DOHH2 (cell line): Measurements from ENCODE around the gene OR8U1.

Experiments used
- H3F3A ChIP-seq: fragments of 200-600 bp; sonication (generic), shearing (Covaris generic); 2 replicates; pipeline ENCODE4 v1.6.0; 2016; ENCODE audit warnings: antibody characterized with exemption, mild to moderate bottlenecking; ENCODE audit not compliant: control insufficient read depth, insufficient read depth
- H3K27ac ChIP-seq: fragments of 200-600 bp; sonication (generic); 2 replicates; pipeline ENCODE4 v1.5.1; 2014; ENCODE audit warnings: low read depth, mild to moderate bottlenecking, low read length, moderate library complexity
- H3K27me3 ChIP-seq: fragments of 200-600 bp; sonication (generic); 2 replicates; pipeline ENCODE4 v1.6.1; 2014; ENCODE audit warnings: mild to moderate bottlenecking, low read length, mixed read lengths; ENCODE audit not compliant: control insufficient read depth
- H3K36me3 ChIP-seq: fragments of 200-600 bp; sonication (generic); 2 replicates; pipeline ENCODE4 v1.6.1; 2014; ENCODE audit warnings: mild to moderate bottlenecking, low read length, moderate library complexity, mixed read lengths; ENCODE audit not compliant: control insufficient read depth
- H3K4me1 ChIP-seq: fragments of 200-600 bp; sonication (generic); 2 replicates; pipeline ENCODE4 v1.6.1; 2014; ENCODE audit warnings: mild to moderate bottlenecking, low read length, mixed read lengths; ENCODE audit not compliant: control insufficient read depth
- H3K4me2 ChIP-seq: fragments of 200-600 bp; sonication (generic); 2 replicates; pipeline ENCODE4 v1.6.0; 2014; ENCODE audit warnings: mild to moderate bottlenecking, low read length, moderate library complexity
- H3K4me3 ChIP-seq: fragments of 200-600 bp; sonication (generic); 2 replicates; pipeline ENCODE4 v1.5.1; 2014; ENCODE audit warnings: mild to moderate bottlenecking, low read length, mixed read lengths
- H3K79me2 ChIP-seq: fragments of 200-600 bp; sonication (generic); 2 replicates; pipeline ENCODE4 v1.6.1; 2014; ENCODE audit warnings: mild to moderate bottlenecking, low read length, mixed read lengths; ENCODE audit not compliant: control insufficient read depth
- H3K9me2 ChIP-seq: fragments of 200-600 bp; sonication (generic); replicated peaks from 2 replicates; pipeline ENCODE4 v1.6.1; 2014; ENCODE audit warnings: mild to moderate bottlenecking, low read length, mixed read lengths; ENCODE audit not compliant: control insufficient read depth
- H3K9me3 ChIP-seq: fragments of 200-600 bp; sonication (generic); 2 replicates; pipeline ENCODE4 v1.6.1; 2014; ENCODE audit warnings: antibody characterized with exemption, low read length, mixed read lengths; ENCODE audit not compliant: control insufficient read depth, insufficient read depth
- H4K20me1 ChIP-seq: fragments of 200-600 bp; sonication (generic); 2 replicates; pipeline ENCODE4 v1.6.0; 2014; ENCODE audit warnings: low read depth, mild to moderate bottlenecking, antibody characterized with exemption, low read length, moderate library complexity; ENCODE audit not compliant: control insufficient read depth, insufficient read depth
- EZH2phosphoT487 ChIP-seq: fragments of 200-600 bp; sonication (generic); IDR thresholded peaks from 2 replicates; pipeline ENCODE4 v1.6.1; 2017; ENCODE audit warnings: borderline replicate concordance, mild to moderate bottlenecking, antibody characterized with exemption, low read length, moderate library complexity, mixed read lengths
- TF ChIP-seq, protein P1 (sequence below): fragments of 200-600 bp; sonication (generic); IDR thresholded peaks from one replicate; pipeline ENCODE4 v1.5.1; 2014; ENCODE audit warnings: antibody characterized with exemption, mild to moderate bottlenecking, low read depth, low read length; ENCODE audit not compliant: poor library complexity, severe bottlenecking

The OR8U1 gene

DNA sequence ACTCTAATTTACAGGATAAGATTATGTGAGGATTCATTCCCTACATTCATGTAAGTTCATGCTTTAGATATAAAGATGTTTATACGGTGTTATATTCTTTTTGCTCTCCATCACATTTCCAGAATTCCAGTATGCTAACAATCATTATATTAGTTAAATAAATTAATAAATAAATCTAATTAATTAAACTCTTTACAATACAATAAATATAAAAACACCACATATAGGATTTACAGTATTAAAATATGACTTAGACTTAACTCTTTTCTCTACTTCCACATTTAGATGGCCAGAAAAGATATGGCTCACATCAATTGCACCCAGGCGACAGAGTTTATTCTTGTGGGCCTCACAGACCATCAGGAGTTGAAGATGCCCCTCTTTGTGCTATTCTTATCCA lies at the start of gene OR8U1:
Gene OR8U1 (plus strand): TSS at position 301 of the 400 bp plus-strand sequence. CDS start 0 bp downstream, at position 301.
- Histone ChIP-seq H3K27ac (no peak within 1 kb of the TSS), H3K9me3 (no peaks in the 10 kb centered on the region), H3F3A (no peaks in the 10 kb centered on the region), H3K4me1 (no peaks in the 10 kb centered on the region), H3K9me2 (no peaks in the 10 kb centered on the region), H3K4me3 (no peak within 1 kb of the TSS), H3K79me2 (no peaks in the 10 kb centered on the region), H3K36me3 (no peaks in the 10 kb centered on the region), H4K20me1 (no peaks in the 10 kb centered on the region), H3K4me2 (no peak within 1 kb of the TSS), H3K27me3 (no peaks in the 10 kb centered on the region)
- TF ChIP-seq, protein P1, sequence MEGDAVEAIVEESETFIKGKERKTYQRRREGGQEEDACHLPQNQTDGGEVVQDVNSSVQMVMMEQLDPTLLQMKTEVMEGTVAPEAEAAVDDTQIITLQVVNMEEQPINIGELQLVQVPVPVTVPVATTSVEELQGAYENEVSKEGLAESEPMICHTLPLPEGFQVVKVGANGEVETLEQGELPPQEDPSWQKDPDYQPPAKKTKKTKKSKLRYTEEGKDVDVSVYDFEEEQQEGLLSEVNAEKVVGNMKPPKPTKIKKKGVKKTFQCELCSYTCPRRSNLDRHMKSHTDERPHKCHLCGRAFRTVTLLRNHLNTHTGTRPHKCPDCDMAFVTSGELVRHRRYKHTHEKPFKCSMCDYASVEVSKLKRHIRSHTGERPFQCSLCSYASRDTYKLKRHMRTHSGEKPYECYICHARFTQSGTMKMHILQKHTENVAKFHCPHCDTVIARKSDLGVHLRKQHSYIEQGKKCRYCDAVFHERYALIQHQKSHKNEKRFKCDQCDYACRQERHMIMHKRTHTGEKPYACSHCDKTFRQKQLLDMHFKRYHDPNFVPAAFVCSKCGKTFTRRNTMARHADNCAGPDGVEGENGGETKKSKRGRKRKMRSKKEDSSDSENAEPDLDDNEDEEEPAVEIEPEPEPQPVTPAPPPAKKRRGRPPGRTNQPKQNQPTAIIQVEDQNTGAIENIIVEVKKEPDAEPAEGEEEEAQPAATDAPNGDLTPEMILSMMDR: no peak
- TF ChIP-seq EZH2phosphoT487: no peak

DNA sequence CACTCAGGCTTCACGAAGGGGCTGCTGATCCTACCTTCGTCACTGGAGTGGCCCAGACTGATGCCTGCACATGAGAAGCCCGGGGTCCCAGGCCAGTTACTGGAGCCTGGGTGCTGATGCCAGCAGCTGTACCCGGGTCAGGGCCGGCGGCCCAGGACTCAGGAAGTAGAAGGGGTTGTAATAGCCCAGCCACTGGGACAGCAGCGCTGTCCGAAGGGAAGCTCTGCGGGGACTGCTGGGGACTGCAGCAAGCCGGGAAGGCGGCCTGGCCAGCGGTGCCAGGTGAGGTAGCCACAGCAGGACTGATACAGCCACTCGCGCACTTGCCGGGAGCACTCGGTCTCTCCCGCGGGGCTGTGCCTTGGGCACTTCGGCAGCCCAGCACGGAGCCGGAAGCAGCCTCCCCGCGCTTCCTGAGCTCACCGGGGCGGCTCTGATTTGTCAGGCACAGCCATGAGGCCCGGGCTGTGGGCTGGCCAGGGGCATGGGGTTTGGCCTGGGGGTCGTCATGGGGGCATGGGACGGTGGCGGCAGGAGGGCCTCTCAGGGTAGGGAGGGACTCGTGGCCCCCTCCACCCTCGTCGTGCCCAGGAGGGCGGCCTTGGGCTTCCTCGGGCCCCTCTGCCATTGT lies 43.4 kb upstream of the OR8U1 start:
- H3K4me2 ChIP-seq: no peak overlapping the region
- no peaks in the 10 kb centered on the region for H3F3A ChIP-seq
- H3K27ac ChIP-seq: no peak overlapping the region
- H3K9me2 ChIP-seq: no peaks in the 10 kb centered on the region; the same call in 1 of the 2 replicates
- no peak for TF ChIP-seq EZH2phosphoT487
- TF ChIP-seq, protein P1: no peak
- no peaks in the 10 kb centered on the region for H3K27me3 ChIP-seq
- H4K20me1 ChIP-seq: no peaks in the 10 kb centered on the region
- no peaks in the 10 kb centered on the region for H3K36me3 ChIP-seq
- no peak overlapping the region for H3K4me3 ChIP-seq
- no peaks in the 10 kb centered on the region for H3K79me2 ChIP-seq
- no peaks in the 10 kb centered on the region for H3K4me1 ChIP-seq
- no peaks in the 10 kb centered on the region for H3K9me3 ChIP-seq

DNA sequence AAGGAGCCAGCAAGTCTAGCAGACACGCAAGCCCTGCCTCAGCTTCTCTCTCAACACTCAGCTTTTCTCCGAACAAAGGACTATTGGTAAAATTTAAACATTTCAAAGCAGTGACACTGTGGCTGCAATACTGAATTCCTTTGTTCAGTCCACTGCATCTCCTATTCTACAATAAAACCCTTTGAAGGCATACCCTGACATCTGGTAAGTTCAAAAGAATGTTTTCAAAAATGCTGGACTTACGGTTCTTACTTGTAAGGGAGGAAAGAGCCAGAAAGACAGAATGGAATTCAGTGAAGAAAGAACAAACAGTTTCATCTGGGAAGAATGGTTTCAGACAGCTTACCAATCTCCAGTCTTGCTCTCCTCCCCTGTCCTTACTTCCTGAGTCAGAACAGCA lies 42.3 kb upstream of the OR8U1 start:
- no peaks in the 10 kb centered on the region for H3F3A ChIP-seq
- H3K9me3 ChIP-seq: no peaks in the 10 kb centered on the region
- no peaks in the 10 kb centered on the region for H3K27me3 ChIP-seq
- no peaks in the 10 kb centered on the region for H3K36me3 ChIP-seq
- H3K9me2 ChIP-seq: no peaks in the 10 kb centered on the region; the same call in 1 of the 2 replicates
- no peak for TF ChIP-seq EZH2phosphoT487
- TF ChIP-seq, protein P1: no peak
- no peak overlapping the region for H3K4me3 ChIP-seq
- no peak overlapping the region for H3K27ac ChIP-seq
- H3K4me1 ChIP-seq: no peaks in the 10 kb centered on the region
- H3K4me2 ChIP-seq: no peak overlapping the region
- no peaks in the 10 kb centered on the region for H4K20me1 ChIP-seq
- H3K79me2 ChIP-seq: no peaks in the 10 kb centered on the region
